Measurements from ENCODE around the gene SRSF4.
"Not testable (repeated sequence)": the region's sequence is repeated elsewhere in the genome, so short reads cannot be mapped to it uniquely, and the experiment has no call there.

The SRSF4 gene

DNA sequence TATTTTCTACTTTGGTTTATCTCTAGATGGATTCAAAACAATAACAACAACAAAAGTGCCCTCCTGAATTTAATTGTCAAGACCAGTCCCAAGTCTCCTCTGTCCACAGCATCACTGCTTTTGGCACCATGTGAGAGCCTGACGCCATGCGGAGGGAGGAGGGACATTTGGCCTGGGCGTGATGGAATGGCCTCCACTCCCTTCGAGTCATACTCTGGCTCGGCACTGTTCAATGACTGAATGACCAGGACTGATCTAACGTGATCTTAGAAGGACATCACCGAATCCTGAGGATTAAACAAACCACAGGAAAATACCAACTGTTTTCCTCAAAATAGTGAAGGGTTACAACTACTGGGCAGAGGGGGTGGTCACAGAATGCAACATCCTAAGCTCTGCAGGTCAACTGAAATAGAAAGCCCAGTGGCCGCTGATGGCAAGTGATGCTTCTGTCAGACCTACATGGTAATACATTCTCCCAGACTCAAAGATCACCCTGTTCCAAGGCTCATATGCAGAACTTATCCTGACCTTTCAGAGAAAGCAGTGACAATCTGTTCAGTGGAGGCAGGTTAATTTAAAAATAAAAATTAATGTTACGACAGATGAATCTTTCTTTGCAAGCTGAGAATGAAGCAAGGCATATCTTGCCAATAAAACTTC lies 19.1 kb downstream of the SRSF4 start:
- DNase-seq = no peak

DNA sequence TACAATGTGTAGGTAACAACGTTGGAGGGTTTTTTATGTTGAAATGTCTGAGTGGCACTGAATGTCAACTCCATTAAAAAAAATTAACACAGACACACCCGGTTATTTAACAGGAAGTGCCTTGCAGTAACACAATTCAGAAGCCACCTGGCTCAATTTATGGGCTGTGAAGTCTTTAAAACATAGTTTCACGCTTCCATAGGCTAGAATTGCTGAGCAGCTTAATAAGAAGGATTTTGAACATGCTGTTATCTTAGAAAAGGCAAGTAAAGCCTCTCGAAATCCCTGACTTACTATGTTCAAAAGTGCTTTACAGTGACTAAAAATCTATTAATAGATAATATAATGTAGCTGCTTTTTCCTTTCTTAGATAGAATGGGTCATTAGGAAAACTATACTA lies 19.7 kb downstream of the SRSF4 start:
- DNase-seq = no peak

DNA sequence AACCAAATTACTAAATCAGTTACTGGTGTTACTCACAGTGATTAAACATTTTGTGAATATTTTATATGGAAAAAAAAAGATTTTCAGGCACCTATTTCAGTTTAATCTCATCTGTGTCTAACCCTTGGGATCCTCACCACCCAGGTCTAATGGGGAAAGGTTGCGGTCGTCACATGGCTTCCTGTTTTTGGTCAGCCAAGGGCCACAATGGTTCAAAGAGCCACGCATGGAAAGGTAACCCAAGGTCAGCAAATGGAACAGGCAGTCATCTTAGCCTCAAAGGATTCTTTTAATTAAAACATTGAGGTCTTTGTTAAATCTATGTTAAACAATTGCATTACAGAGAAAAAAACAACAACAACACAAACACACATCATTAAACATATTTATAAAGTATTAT lies 21.9 kb downstream of the SRSF4 start:
- DNase-seq = no peak

DNA sequence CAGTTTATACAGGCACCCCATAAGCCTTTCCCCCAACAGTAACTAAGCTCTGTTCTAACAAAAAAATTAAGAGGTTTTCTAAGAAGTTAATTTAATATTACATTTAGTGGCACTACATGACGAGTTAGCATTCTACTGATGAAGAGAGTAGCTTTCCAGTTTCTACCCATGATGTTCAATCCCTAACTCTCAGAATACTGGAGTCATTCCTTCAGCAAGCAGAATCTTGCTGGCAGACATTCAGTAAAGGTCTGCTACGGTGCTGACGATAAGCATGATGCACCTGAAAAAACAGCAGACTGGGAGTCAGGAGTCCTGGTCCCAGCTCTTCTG lies 24.5 kb downstream of the SRSF4 start:
- DNase-seq = no peak

DNA sequence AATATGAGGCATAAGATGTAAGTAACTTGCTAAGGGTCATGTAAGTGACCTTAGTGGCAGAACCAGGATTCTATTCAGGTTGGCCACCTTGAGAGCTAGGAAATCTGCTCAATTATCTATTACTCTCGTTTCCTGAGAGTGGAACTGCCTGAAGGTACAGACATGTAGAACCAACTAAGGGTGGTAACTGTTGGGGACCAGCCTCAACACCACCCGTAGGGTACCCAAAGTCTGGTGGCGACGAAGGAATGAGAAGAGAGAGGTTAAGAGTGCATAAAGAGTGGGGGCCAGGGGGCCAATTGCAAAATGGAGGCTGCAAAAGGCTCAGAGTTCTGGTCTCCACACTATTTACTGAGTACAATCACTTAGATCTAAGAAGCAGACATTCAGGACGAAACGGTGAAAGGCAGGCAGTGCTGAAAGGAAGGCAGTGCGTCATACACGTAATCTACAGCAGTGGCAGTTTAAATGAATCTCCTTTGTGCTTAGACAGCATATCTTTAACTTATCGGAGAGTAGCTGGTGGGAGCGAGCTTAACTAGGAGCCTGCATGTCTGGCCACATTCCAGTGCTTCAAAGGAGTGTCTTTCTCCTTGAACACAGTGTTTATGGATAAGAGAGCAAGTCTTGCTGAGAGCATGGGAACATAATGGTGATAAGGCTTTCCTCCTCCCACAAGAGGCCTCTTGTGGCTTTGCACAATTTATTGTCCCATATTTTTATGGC lies 25.0 kb downstream of the SRSF4 start:
- DNase-seq = no peak

DNA sequence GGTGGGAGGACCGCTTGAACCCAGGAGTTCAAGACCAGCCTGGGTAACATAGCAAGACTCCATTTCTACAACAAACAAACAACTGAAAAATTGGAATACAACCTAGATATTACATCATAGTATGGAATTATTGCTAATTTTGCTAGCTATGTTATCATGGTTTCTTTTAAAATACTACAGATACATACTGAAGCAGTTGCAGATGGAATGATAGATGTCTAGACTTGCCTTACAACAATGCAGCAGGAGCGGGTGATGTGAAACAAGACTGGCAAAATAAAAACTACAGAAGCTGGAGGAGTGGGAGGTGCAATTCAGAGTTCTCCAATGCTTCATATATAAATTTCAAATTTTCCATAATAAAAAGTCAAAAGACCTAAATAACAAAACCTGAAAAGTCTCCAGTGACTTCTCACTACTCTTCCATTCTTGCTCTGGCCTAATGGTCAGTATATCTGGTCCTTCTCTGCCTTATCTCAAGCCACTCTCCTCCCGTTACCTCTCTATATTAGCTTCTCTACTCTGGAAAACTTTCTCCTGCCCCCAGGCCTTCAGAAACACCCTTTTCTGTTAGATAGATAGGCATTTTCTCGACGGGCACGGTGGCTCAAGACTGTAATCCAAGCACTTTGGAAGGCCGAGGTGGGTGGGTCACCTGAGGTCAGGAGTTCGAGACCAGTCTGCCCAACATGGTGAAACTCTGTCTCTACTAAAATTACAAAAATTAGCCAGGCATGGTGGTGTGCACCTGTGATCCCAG lies 29.5 kb downstream of the SRSF4 start:
- no peak for DNase-seq

DNA sequence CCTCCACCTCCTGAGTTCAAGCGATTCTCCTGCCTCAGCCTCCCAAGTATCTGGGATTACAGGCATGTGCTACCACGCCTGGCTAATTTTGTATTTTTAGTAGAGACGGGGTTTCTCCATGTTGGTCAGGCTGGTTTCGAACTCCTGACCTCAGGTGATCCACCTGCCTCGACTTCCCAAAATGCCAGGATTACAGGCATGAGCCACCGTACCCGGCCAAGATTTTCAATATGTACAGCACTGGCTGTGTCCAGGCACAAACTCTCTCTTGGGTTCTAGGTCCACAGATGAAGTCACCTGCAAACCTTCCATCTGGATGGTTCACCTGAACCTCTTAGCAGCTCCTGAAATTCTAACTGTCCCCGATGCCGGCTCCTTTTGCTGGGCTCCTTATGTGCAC lies 31.4 kb downstream of the SRSF4 start:
- DNase-seq = not testable (repeated sequence)

DNA sequence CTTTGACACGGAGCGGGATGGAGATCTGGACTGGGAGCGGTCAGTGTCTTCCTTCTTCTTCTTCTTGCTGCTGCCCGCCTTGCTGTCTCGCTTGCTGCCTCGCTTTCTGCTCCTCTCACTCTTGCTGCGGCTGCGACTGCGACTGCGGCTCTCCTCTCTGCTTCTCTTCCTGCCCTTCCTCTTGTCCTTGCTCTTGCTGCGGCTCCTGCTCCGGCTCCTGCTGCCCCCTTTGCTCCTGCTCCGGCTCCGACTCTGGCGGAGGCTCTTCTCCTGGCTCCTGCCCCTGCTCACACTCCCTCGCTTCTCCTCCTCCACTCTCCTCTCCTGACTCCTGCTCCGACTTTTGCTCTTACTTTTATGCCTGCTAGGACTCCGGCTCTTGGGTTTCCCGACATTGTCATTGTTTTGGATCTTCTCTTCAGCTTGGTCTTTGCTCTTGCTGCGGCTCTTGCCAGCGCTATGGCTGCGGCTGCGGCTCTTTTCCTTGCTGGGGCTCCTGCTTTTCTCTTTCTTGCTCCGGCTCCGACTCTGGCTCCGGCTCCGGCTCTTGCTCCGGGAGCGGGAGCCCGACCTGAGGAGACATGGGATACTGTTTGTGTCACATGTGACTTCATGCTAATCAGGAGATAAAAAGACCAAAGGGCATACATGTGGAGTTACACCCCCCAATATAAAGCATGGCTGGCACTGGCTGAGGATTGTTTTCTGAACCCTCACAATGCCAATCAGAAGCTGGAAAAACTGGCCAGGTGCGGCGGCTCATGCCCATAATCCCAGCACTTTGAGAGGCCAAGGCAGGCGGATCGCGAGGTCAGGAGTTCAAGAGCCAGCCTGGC lies 32.8 kb downstream of the SRSF4 start:
- no peak for DNase-seq

DNA sequence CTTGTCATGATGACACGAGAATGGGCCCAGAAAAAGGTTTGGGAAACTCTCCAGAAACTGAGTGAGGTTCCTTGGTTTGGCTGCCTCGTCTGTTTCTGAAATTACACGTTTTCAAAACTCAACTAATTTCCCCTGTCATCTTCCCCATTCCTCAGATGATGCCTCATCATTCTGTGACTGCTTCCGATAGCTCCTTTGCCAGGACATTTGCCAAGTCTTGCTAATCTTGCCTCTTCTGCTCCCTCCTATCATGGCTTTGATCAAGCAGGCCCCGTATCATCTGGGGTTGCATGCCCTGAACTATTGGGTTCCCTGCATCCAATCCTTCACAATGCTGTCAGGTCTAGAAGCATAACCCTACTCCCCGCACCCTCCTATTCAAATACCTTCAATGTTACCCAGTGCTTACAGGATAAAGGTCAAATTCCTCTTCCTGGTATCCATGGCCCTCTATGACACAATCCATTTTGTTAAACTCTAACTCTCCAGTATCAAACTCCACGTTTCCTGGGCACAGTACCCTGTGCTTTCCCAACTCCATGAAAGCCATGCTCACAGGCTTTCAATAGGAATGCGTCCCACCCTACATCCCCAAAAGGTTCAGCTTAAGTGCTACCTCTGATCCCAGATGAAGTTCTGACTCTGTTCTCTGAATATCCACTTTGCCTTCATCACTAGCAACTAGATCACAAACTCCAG lies 35.8 kb downstream of the SRSF4 start:
- DNase-seq = no peak

DNA sequence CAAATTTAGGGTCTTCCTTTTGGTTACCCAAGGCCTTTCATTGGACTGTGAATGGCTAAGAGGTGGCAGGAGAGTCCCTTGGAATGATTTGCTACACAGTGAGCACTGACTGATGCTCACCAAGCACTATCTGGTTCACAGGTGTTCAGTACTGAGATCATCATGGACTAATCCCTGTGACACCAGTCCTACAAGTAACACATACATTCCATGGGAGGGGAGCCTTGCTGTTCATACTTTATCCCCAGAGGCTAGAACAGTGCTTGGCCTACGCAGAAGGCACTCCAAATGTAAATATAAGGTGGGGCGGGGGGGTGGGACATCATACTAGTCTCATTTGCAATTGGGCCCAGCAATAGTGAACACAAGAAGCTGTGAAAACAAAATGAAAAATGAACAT lies 37.5 kb downstream of the SRSF4 start:
- DNase-seq = no peak

DNA sequence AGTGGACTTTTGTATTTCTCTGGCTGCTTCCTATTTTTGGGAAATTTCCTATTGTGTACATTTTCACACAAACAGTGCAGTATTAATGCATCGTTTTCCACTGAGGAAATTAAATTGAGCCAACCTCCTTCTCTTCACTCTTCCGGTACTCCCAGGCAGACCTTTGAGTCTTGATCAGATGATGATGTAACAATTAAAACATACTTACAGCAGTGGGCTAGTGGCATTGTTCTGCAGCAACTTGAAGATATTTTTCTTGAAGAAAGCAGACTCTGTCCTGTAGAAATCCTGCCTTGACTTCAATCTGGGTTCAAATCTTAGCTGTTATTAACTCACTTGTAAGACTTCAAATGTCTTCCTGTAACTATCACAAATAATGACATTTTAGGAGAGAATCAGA lies 39.0 kb downstream of the SRSF4 start:
- no peak for DNase-seq

DNA sequence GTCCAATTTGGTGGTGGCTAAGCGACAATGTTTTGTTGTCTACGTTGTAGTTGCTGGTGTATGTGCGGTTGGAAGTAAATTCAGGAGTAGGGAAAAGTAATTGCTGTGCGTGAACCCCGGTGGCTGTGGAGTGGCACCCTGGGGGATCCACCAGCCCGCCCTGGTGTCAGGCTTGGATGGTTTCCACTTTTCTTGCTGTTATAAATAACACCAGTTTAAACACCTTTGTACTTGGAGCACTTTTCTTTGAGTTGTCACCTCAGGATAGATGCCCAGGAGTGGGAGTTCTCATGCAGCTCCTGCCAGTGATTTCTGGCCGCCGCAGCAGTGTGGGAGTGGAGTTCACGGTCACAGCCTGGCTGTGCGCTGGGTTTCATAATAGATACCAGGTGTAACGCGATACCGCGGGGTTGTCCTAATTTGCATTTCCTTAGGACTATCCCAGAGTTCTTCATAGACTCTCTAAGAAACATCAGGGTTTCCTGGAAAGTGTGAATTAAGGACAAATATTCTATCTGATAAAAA lies 45.2 kb downstream of the SRSF4 start:
- no peak for DNase-seq

DNA sequence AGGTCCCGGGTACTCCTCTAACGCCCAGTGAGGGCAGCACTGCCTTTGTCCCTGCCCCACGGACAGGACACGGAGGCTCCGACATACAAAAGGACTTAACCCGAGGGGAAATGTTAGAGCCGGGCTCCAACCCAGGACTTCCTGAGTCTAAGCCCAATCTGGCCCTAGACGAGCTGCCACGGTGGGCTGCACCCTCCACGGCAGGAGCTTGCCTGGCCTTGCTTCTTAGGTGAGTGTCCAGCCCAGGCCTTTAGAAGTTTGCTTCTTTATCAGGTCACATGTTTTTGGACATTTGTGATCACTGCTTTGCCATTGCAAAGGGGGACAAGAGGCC lies 47.0 kb downstream of the SRSF4 start:
- no peak for DNase-seq

DNA sequence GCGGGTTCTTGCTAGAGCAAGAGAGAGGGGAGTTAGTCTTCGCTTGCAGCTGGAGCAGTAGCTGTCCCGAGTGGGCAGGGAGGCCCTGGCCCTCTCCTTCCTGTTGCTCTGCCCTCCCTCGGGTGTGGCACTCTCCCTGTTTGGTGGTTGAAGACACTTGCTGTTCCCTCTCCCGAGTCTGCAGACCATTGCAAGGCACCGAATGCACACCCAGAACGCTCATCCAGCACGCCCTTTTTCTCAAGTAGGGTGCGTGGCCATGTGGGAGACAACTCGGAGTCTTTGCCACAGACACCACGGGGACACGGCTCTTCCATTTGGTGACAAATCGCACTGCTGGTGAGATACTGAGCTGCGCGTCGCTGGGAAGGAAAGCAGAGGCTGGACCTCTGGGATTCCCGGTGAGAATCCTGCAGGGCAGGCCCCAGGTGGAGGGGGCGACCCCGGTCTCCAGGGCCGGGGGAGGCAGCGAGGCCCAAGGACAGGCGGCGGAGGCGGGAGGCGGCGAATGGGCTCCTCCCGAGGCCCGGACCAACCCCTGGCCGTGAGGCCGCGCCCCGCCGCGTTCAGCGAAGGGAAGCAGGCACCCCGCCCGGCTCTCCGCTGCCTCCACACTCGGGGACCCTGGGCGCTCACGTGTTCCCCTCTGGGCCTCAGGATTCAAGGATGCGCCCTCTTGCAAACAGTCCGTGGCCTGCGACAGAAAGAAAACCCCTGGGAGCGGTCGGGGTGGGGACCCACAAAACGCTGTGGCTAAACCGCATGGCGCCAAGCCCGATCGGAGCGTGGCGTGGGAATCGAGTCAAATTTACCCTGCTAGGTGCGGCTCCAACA lies 47.6 kb downstream of the SRSF4 start:
- DNase-seq = no peak

DNA sequence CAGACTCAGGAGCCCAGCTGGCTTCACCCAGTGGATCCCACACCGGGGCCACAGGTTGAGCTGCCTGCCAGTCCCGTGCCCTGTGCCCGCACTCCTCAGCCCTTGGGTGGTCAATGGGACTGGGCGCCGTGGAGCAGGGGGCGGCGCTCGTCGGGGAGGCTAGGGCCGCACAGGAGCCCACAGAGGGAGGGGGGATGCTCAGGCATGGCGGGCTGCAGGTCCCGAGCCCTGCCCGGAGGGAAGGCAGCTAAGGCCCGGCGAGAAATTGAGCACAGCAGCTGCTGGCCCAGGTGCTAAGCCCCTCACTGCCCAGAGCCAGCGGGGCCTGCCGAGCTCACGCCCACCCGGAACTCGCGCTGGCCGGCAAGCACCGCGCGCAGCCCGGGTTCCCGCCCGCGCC lies 50.6 kb downstream of the SRSF4 start:
- DNase-seq = not testable (repeated sequence)

DNA sequence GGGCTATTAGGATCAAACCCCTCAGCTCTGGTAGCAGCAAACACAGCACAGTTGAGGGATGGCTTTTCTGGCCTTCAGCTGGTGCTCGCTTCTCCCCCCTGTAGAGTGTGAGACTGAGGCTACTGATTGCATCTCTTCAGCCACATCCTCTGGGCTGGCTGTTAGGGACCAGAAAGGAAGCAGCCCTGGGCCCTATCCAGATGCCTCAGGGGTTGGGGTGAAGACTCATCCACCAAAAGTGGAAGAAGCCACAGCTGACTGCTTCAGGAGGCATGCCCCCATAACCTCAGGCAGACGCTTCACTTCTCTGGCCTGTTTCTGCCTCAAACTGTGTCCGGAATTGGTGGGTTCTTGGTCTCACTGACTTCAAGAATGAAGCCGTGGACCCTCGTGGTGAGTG lies 51.8 kb downstream of the SRSF4 start:
- DNase-seq = no peak

DNA sequence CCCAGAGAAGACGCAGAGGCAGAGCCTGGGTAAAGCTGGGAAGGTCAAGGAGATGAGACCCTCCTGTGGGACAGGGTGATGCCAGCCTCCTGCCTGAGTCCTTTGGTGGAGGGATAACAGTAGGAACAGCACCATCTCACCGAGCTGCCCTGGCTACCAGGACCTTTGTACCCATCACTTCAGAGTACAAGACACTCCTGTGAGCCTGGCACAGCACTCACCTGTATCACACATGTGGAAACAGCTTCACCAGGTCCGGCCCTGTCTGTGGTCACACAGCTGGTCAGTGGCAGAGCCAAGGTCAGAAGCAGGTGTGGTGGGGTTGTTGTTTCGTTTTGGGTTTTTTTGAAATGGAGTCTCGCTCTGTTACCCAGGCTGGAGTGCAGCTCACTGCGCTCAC lies 53.0 kb downstream of the SRSF4 start:
- DNase-seq = no peak

DNA sequence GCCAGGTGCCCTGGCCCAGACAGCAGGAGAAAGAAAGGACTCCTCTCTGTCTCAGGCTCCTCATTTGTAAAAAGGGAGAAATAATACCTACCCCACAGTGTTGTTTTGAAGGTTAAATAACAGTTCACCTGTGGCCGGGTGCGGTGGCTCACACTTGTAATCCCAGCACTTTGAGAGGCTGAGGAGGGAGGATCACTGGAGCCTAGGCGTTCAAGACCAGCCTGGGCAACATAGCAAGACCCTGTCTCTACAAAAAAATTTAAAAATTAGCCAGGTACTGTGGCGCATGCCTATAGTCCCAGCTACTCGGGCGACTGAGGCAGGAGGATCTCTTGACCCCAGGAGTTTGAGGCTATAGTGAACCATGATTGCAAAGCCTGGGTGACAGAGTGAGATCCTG lies 55.5 kb downstream of the SRSF4 start:
- DNase-seq = no peak

DNA sequence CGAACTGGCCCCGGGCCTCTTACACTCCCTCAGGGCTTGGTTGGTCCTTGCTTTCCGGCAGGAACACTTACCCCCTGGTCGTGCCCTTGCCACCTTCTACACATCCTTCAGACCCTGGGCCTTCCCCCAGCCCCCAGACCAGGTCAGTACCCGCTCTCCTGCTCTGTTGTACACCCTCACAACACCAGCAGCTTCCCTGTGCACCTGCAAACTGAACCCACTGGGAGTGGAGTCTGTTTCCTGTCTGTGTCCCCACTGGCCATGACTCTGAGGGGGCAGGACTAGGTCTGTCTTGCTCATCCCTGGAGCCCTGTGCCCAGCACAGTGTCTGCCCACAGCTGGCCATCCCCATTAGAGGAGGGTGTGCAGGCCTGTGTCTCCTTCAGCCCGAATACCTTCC lies 55.9 kb downstream of the SRSF4 start:
- no peak for DNase-seq

DNA sequence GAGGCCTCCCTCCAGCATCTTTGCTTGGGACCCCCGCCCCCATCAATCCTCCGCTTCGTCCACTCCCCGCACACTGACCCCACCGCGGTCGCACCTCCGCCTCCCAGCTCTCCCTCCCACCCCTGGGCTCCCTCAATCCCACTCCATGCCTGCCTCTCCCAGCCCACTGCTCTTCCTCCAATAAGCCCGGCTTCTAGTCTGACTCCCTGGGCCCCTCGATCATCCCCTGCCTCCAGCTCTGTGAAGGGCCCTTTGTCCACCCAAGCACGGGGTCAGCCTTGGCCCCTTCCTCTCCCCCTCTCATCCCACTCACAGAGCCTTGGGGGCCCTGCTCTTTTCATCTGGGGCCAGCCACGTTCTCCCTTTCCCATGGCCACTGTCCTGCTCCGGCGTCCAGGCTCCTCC lies 56.5 kb downstream of the SRSF4 start:
- DNase-seq = no peak

DNA sequence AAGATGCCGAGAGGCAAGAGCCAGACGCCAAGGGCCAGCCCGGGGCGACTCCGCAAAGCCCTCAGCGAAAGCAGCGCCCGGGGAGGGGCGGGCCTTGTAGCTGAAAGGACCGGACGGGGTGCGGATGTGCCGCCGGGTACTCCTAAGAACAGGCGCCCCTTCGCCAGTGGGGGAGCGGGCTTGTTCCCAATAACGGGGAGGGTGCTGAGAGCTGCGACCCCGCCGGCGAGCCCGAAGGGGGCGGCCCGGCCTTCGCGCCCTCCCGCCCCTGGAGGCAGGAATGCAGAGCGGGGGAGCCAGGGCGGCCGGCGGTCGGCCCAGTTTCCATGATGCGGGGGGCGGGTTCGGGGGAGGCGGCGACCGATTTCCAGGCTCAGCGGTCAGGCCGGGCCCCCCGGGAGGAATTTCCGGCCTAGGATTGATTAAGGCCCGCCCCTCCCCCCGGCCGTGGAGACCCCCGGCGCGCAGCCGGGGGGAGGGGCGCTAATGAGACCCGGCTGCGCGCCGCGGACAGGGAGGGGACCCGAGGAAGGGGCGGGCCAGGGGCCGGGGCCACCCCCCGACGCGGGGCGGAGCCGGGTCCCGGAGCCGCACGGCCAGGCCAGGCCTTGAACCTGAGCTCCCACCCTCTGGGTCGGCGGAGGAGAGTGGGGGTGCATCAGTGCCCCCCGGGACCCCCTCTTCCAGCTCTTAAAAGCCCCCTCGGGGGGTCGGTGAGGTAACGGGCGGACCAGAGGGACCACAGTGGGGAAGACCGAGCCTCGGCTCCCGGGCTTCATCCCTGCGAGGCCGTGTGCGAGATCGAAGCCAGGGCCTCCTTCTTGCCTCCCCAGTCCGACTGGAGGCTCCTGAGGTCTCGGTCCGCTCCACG lies 57.1 kb downstream of the SRSF4 start:
- DNase-seq = peak; percentile 67
